Measurements from ENCODE around the gene CBY2. TPM values are rescaled to one million over a fixed set of nuclear protein-coding genes. Genes with fewer than 3 reads are reported as not detected.

CBY2 gene
- total RNA-seq, 1 donor from 2014 or later = not detected

GRCh38 chr13:45733361-45733760 lies 31.2 kb downstream of the CBY2 start:
- H3K36me3 Mint-ChIP-seq (ENCODE audit: low read depth, unreplicated experiment) = peaks cover 3% of the 10 kb centered on the region
- peaks cover 6% of the 10 kb centered on the region for H3K4me1 Mint-ChIP-seq (ENCODE audit: unreplicated experiment)
- no peak for DNase-seq (ENCODE audit: low spot score)
- no peaks in the 10 kb centered on the region for H3K9me3 Mint-ChIP-seq (ENCODE audit: unreplicated experiment)
- H3K27me3 Mint-ChIP-seq (ENCODE audit: unreplicated experiment) = peaks cover 4% of the 10 kb centered on the region
- H3K4me3 Mint-ChIP-seq (ENCODE audit: unreplicated experiment) = no peak overlapping the region
- no peak overlapping the region for H3K27ac Mint-ChIP-seq (ENCODE audit: unreplicated experiment)
- TF ChIP-seq, protein P1, sequence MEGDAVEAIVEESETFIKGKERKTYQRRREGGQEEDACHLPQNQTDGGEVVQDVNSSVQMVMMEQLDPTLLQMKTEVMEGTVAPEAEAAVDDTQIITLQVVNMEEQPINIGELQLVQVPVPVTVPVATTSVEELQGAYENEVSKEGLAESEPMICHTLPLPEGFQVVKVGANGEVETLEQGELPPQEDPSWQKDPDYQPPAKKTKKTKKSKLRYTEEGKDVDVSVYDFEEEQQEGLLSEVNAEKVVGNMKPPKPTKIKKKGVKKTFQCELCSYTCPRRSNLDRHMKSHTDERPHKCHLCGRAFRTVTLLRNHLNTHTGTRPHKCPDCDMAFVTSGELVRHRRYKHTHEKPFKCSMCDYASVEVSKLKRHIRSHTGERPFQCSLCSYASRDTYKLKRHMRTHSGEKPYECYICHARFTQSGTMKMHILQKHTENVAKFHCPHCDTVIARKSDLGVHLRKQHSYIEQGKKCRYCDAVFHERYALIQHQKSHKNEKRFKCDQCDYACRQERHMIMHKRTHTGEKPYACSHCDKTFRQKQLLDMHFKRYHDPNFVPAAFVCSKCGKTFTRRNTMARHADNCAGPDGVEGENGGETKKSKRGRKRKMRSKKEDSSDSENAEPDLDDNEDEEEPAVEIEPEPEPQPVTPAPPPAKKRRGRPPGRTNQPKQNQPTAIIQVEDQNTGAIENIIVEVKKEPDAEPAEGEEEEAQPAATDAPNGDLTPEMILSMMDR (IDR thresholded peaks at IDR 0.05; ENCODE audit: unreplicated experiment) = no peak

DNA sequence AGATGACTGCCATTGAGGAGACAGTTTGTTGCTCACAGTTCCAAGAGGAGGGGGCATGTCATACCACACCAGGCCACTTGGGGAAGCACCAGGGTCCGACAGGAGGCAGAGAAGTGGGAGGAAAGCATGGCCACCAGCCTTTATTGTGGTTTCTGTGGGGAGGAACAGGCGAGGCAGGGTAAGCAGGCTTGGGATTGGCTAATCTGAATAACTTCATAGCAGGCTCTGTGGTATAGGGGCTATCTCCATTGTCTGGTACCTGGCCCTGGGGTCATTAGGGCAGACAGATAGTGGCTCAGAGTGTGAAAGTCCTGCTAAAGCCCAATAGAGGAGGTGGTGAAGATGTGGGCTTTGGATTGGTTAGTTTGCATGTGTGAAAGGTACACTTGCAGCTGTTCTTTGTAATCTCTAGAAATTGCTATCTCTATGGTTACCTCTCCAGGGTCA lies 35.5 kb downstream of the CBY2 start:
- TF ChIP-seq, protein P1 (IDR thresholded peaks at IDR 0.05; ENCODE audit: unreplicated experiment) = peak; percentile 49
- Mint-ChIP-seq H3K4me3 (ENCODE audit: unreplicated experiment) (no peak overlapping the region), H3K27ac (ENCODE audit: unreplicated experiment) (no peak overlapping the region), H3K9me3 (ENCODE audit: unreplicated experiment) (no peaks in the 10 kb centered on the region), H3K4me1 (ENCODE audit: unreplicated experiment) (no peaks in the 10 kb centered on the region), H3K36me3 (ENCODE audit: low read depth, unreplicated experiment) (peaks cover 3% of the 10 kb centered on the region), H3K27me3 (ENCODE audit: unreplicated experiment) (no peaks in the 10 kb centered on the region)
- no peak for DNase-seq (ENCODE audit: low spot score)

- Mint-ChIP-seq H3K4me1 (ENCODE audit: unreplicated experiment) (no peaks in the 10 kb centered on the region), H3K27ac (ENCODE audit: unreplicated experiment) (no peak overlapping the region), H3K4me3 (ENCODE audit: unreplicated experiment) (no peak overlapping the region), H3K27me3 (ENCODE audit: unreplicated experiment) (no peaks in the 10 kb centered on the region), H3K9me3 (ENCODE audit: unreplicated experiment) (no peaks in the 10 kb centered on the region), H3K36me3 (ENCODE audit: low read depth, unreplicated experiment) (no peaks in the 10 kb centered on the region)
- TF ChIP-seq, protein P1 (IDR thresholded peaks at IDR 0.05; ENCODE audit: unreplicated experiment) = no peak
- DNase-seq (ENCODE audit: low spot score) = no peak
These were observed 40.9 kb downstream of the CBY2 start for GRCh38 chr13:45742985-45743384.

GRCh38 chr13:45744979-45745378 lies 42.9 kb downstream of the CBY2 start:
- no peak for DNase-seq (ENCODE audit: low spot score)
- TF ChIP-seq, protein P1 (IDR thresholded peaks at IDR 0.05; ENCODE audit: unreplicated experiment) = no peak
- Mint-ChIP-seq H3K36me3 (ENCODE audit: low read depth, unreplicated experiment) (no peaks in the 10 kb centered on the region), H3K4me1 (ENCODE audit: unreplicated experiment) (no peaks in the 10 kb centered on the region), H3K9me3 (ENCODE audit: unreplicated experiment) (no peaks in the 10 kb centered on the region), H3K27me3 (ENCODE audit: unreplicated experiment) (peaks cover 2% of the 10 kb centered on the region), H3K27ac (ENCODE audit: unreplicated experiment) (no peak overlapping the region), H3K4me3 (ENCODE audit: unreplicated experiment) (no peak overlapping the region)

DNA sequence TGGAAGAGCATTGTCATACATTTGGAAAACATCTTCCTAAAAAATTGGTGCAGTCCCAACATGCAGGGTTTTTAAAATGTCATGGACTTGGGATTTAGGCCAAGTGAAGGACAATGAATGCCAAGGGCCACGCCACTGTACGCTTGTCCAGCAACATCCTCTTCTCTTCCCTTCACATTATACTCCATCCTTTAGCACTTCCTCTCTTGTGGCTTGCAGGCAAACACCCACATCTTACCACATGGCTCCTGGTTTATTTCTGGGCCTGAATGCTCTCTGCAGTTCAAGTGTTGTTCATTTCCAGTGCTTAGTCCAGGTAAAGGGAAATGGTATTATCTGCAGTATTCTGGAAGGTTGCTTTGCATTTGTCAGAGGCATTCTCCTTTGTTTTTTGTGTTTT lies 45.0 kb downstream of the CBY2 start:
- Mint-ChIP-seq H3K9me3 (ENCODE audit: unreplicated experiment) (no peaks in the 10 kb centered on the region), H3K27me3 (ENCODE audit: unreplicated experiment) (peaks cover 2% of the 10 kb centered on the region), H3K4me1 (ENCODE audit: unreplicated experiment) (no peaks in the 10 kb centered on the region), H3K36me3 (ENCODE audit: low read depth, unreplicated experiment) (no peaks in the 10 kb centered on the region), H3K27ac (ENCODE audit: unreplicated experiment) (no peak overlapping the region), H3K4me3 (ENCODE audit: unreplicated experiment) (no peak overlapping the region)
- no peak for DNase-seq (ENCODE audit: low spot score)
- TF ChIP-seq, protein P1 (IDR thresholded peaks at IDR 0.05; ENCODE audit: unreplicated experiment) = no peak
